ENCODE results near the gene ZNF555. TPM values are rescaled to one million over a fixed set of nuclear protein-coding genes. Genes with fewer than 3 reads are reported as not detected.

The ZNF555 gene
- total RNA-seq, 1 donor from 2014 or later = 18.8 TPM

GRCh38 chr19:2804156-2805004, 36.9 kb upstream of the ZNF555 start:
- H3K36me3 ChIP-seq = no peaks in the 10 kb centered on the region

GRCh38 chr19:2805261-2805900, 35.9 kb upstream of the ZNF555 start:
- no peaks in the 10 kb centered on the region for H3K9me3 ChIP-seq (ENCODE audit: low read depth)
- H3K79me2 ChIP-seq (ENCODE audit: low read depth) = no peaks in the 10 kb centered on the region
- H3K4me2 ChIP-seq = no peak overlapping the region
- no peak overlapping the region for H3K4me3 ChIP-seq
- no peak overlapping the region for H3K27ac ChIP-seq
- no peaks in the 10 kb centered on the region for H3K36me3 ChIP-seq
- peaks cover 4% of the 10 kb centered on the region for H3K27me3 Mint-ChIP-seq (ENCODE audit: insufficient read depth, low read depth)
- DNase-seq (ENCODE audit: low spot score) = no peak
- H3F3A ChIP-seq (ENCODE audit: low read depth) = no peaks in the 10 kb centered on the region
- peaks cover 12% of the 10 kb centered on the region for H4K20me1 ChIP-seq (ENCODE audit: low read depth)
- TF ChIP-seq EZH2 (IDR thresholded peaks at IDR 0.05) = no peak
- TF ChIP-seq CTCF (IDR thresholded peaks at IDR 0.05) = no peak
- TF ChIP-seq EZH2phosphoT487 (IDR thresholded peaks at IDR 0.05) = no peak
- H3K27ac Mint-ChIP-seq = no peak overlapping the region
- H3K9me3 Mint-ChIP-seq = no peaks in the 10 kb centered on the region
- H3K9ac ChIP-seq = no peak overlapping the region
- H3K27me3 ChIP-seq = no peaks in the 10 kb centered on the region
- H3K4me1 ChIP-seq = no peaks in the 10 kb centered on the region
- peaks cover 17% of the 10 kb centered on the region for H3K36me3 Mint-ChIP-seq
- no peak overlapping the region for H2AFZ ChIP-seq (replicated peaks)
- H3K4me3 Mint-ChIP-seq = peak overlapping the region; percentile 55
- H3K4me1 Mint-ChIP-seq = no peaks in the 10 kb centered on the region

More at GRCh38 chr19:2804156-2805004, 36.9 kb upstream of the ZNF555 start:
- Mint-ChIP-seq H3K4me3 (no peak overlapping the region), H3K36me3 (peaks cover 17% of the 10 kb centered on the region), H3K4me1 (no peaks in the 10 kb centered on the region), H3K27me3 (ENCODE audit: insufficient read depth, low read depth) (peaks cover 4% of the 10 kb centered on the region), H3K9me3 (no peaks in the 10 kb centered on the region), H3K27ac (no peak overlapping the region)
- no peak overlapping the region for H3K27ac ChIP-seq
- H3F3A ChIP-seq (ENCODE audit: low read depth) = no peaks in the 10 kb centered on the region
- no peaks in the 10 kb centered on the region for H3K27me3 ChIP-seq
- H3K79me2 ChIP-seq (ENCODE audit: low read depth) = no peaks in the 10 kb centered on the region
- DNase-seq (ENCODE audit: low spot score) = no peak
- no peaks in the 10 kb centered on the region for H3K9me3 ChIP-seq (ENCODE audit: low read depth)
- H4K20me1 ChIP-seq (ENCODE audit: low read depth) = peaks cover 12% of the 10 kb centered on the region
- H3K4me3 ChIP-seq = no peak overlapping the region
- TF ChIP-seq EZH2phosphoT487 (IDR thresholded peaks at IDR 0.05) (no peak), CTCF (IDR thresholded peaks at IDR 0.05) (no peak), EZH2 (IDR thresholded peaks at IDR 0.05) (no peak)
- H3K9ac ChIP-seq = no peak overlapping the region
- H2AFZ ChIP-seq (replicated peaks) = no peak overlapping the region
- no peak overlapping the region for H3K4me2 ChIP-seq
- no peaks in the 10 kb centered on the region for H3K4me1 ChIP-seq

GRCh38 chr19:2805991-2806649, 35.2 kb upstream of the ZNF555 start:
- no peak overlapping the region for H3K4me3 Mint-ChIP-seq
- peaks cover 12% of the 10 kb centered on the region for H4K20me1 ChIP-seq (ENCODE audit: low read depth)
- no peak overlapping the region for H2AFZ ChIP-seq (replicated peaks)
- no peak for DNase-seq (ENCODE audit: low spot score)
- no peaks in the 10 kb centered on the region for H3K9me3 ChIP-seq (ENCODE audit: low read depth)
- no peak overlapping the region for H3K9ac ChIP-seq
- no peak overlapping the region for H3K27ac ChIP-seq
- H3K4me1 Mint-ChIP-seq = no peaks in the 10 kb centered on the region
- H3K36me3 ChIP-seq = no peaks in the 10 kb centered on the region
- H3K79me2 ChIP-seq (ENCODE audit: low read depth) = no peaks in the 10 kb centered on the region
- H3K4me3 ChIP-seq = no peak overlapping the region
- peaks cover 4% of the 10 kb centered on the region for H3K27me3 Mint-ChIP-seq (ENCODE audit: insufficient read depth, low read depth)
- TF ChIP-seq EZH2phosphoT487 (IDR thresholded peaks at IDR 0.05) (no peak), EZH2 (IDR thresholded peaks at IDR 0.05) (no peak), CTCF (IDR thresholded peaks at IDR 0.05) (no peak)
- H3K4me2 ChIP-seq = no peak overlapping the region
- H3F3A ChIP-seq (ENCODE audit: low read depth) = no peaks in the 10 kb centered on the region
- H3K4me1 ChIP-seq = no peaks in the 10 kb centered on the region
- H3K27me3 ChIP-seq = no peaks in the 10 kb centered on the region
- H3K36me3 Mint-ChIP-seq = peaks cover 17% of the 10 kb centered on the region
- no peak overlapping the region for H3K27ac Mint-ChIP-seq
- H3K9me3 Mint-ChIP-seq = no peaks in the 10 kb centered on the region

Measured in neural progenitor cell (in vitro differentiated cells).